ENCODE data around the gene ZNF319. TPM values are rescaled to one million over a fixed set of nuclear protein-coding genes. Genes with fewer than 3 reads are reported as not detected.
A peak's percentile ranks its signal among the peaks of the same experiment; 100 is the strongest.

ZNF319 gene
- total and polyA plus RNA-seq, 8 donors: 1.4 to 11.0 (median 2.7) TPM; not detected in 1

- peaks cover 0 to 8% (median 0%) of the 10 kb centered on the region in 3 donors for H3K27me3 ChIP-seq
- WGBS, 5 donors: 62 to 96% (median 73%) methylated on average over 1 of the region's 1 CpG
- H3K4me3 ChIP-seq: no peak overlapping the region
- no peaks in the 10 kb centered on the region for H3K9me3 ChIP-seq
- intact Hi-C loops (cut with DNase I; ENCODE audit: low total_unique reads): no loop called here
- DNase-seq: no peak
- peaks cover 0 to 9% (median 2%) of the 10 kb centered on the region in 4 donors for H3K4me1 ChIP-seq
- no peak overlapping the region for H3K27ac ChIP-seq
- TF ChIP-seq CTCF (IDR thresholded peaks at IDR 0.05) (no peak), POLR2AphosphoS5 (IDR thresholded peaks at IDR 0.05) (no peak), POLR2A (IDR thresholded peaks at IDR 0.05) (no peak), EP300 (IDR thresholded peaks at IDR 0.05) (no peak)
- no peaks in the 10 kb centered on the region for H3K36me3 ChIP-seq
These were observed 28.6 kb downstream of the ZNF319 start for GRCh38 chr16:57971848-57972247.

GRCh38 chr16:57970970-57971369, 29.5 kb downstream of the ZNF319 start, which contains the start of gene CNGB1:
Gene CNGB1, minus strand, starts transcription at chr16:57971128. Its CDS starts 3,842 bp downstream, at chr16:57967286.
- no peaks in the 10 kb centered on the region for H3K9me3 ChIP-seq
- H3K36me3 ChIP-seq: no peaks in the 10 kb centered on the region
- H3K4me1 ChIP-seq: peaks cover 0 to 12% (median 4%) of the 10 kb centered on the region in 4 donors
- TF ChIP-seq CTCF (IDR thresholded peaks at IDR 0.05) (no peak), POLR2A (IDR thresholded peaks at IDR 0.05) (no peak), POLR2AphosphoS5 (IDR thresholded peaks at IDR 0.05) (no peak)
- H3K4me3 ChIP-seq: no peak within 1 kb of the TSS
- DNase-seq: peak in 1 of 2 donors; percentile 37
- intact Hi-C loops (cut with DNase I; ENCODE audit: low total_unique reads): no loop called here
- no peak within 1 kb of the TSS for H3K27ac ChIP-seq
- peaks cover 0 to 8% (median 0%) of the 10 kb centered on the region in 3 donors for H3K27me3 ChIP-seq
- 53 to 83% (median 77%) methylated on average over 5 to 6 of the region's 6 CpGs for WGBS, 5 donors

GRCh38 chr16:57970319-57970718, 30.2 kb downstream of the ZNF319 start:
- TF ChIP-seq CTCF (IDR thresholded peaks at IDR 0.05) (no peak), POLR2A (IDR thresholded peaks at IDR 0.05) (no peak), POLR2AphosphoS5 (IDR thresholded peaks at IDR 0.05) (no peak), EP300 (IDR thresholded peaks at IDR 0.05) (no peak)
- no peak for DNase-seq
- H3K36me3 ChIP-seq: no peaks in the 10 kb centered on the region
- H3K4me3 ChIP-seq: no peak overlapping the region
- WGBS, 5 donors: 75 to 82% (median 76%) methylated on average over 13 of the region's 13 CpGs
- intact Hi-C loops (cut with DNase I; ENCODE audit: low total_unique reads): no loop called here
- peaks cover 0 to 14% (median 3%) of the 10 kb centered on the region in 4 donors for H3K4me1 ChIP-seq
- H3K27ac ChIP-seq: no peak overlapping the region
- no peaks in the 10 kb centered on the region for H3K9me3 ChIP-seq
- H3K27me3 ChIP-seq: peaks cover 0 to 8% (median 0%) of the 10 kb centered on the region in 3 donors

- Histone ChIP-seq H3K36me3 (no peaks in the 10 kb centered on the region), H3K27me3 (peaks cover 0 to 8% (median 0%) of the 10 kb centered on the region in 3 donors), H3K4me1 (peaks cover 0 to 14% (median 3%) of the 10 kb centered on the region in 4 donors), H3K9me3 (no peaks in the 10 kb centered on the region), H3K4me3 (no peak overlapping the region), H3K27ac (no peak overlapping the region)
- DNase-seq: no peak
- intact Hi-C loops (cut with DNase I; ENCODE audit: low total_unique reads): no loop called here
- TF ChIP-seq EP300 (IDR thresholded peaks at IDR 0.05) (no peak), POLR2AphosphoS5 (IDR thresholded peaks at IDR 0.05) (no peak), POLR2A (IDR thresholded peaks at IDR 0.05) (no peak), CTCF (IDR thresholded peaks at IDR 0.05) (no peak)
- WGBS, 5 donors: 69 to 88% (median 82%) methylated on average over 10 of the region's 10 CpGs
These were observed 30.9 kb downstream of the ZNF319 start for GRCh38 chr16:57969451-57970123.

Data from stomach (tissue), 9 donors.